ENCODE data around the gene PSIP1. TPM values are rescaled to one million over a fixed set of nuclear protein-coding genes. Genes with fewer than 3 reads are reported as not detected.
"Not testable (repeated sequence)": the region's sequence is repeated elsewhere in the genome, so short reads cannot be mapped to it uniquely, and the experiment has no call there.

Gene PSIP1
- 45.2 TPM for total RNA-seq

DNA sequence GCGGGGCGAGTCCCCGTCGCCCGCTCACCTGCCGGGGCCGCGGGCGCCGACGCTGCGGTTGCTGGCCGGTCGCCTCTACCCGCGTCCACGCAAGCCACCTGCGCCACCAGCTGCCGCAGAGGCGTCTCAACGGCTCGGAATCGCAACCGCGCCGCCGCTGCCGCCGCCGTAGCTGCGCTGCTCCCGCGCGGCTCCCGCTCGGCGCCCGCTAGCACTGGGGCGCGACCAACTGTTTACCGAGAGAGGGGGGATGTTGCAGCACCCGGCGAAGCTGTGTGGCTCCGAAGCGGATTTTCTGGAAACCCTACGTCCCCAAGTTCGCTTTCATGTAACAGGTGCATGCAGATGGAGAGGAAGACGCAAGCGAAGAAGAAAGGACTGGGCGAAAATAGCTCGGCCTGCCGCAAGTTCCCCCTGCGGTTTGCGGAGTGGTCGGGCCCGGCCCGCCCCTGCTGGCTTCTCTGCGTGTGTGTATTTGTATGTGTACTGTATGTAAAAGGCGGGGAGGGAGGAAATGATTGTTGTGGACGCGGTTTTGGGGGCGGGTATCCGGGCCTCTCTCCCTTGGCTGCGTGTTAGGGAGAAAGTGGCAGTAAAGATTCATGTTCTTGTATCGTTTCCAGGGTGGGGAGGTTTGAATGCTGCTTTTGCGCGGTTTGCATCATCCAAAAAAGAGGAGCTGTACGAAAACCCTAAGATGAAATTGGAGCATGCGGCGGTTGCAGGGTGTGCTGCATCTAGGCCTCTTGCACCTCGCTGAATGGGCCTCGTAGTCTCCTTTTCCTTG, at the start of gene PSIP1:
PSIP1 (minus strand) TSS at position 182 of the 787 bp plus-strand sequence. CDS start 782 bp downstream, outside the sequence.
- peak; percentile 90 for DNase-seq

DNA sequence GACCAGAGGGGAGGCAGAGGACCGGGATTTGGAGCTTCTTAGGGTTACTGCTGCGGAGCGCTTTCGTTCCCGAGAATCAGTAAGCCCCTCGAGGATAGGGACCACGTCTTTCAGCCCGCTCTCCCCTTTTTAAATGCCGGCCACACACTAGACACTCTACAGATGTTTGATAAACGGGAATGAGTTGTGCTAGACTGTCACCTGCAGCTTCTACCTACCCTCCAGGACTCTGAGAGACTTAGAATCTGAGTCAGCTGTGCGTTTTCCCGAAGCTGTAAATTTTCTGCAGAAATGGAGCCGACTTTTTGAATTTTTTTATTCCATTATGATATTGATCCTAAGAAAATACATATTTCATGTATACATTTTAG, 42.7 kb upstream of the PSIP1 start:
- no peak for DNase-seq

DNA sequence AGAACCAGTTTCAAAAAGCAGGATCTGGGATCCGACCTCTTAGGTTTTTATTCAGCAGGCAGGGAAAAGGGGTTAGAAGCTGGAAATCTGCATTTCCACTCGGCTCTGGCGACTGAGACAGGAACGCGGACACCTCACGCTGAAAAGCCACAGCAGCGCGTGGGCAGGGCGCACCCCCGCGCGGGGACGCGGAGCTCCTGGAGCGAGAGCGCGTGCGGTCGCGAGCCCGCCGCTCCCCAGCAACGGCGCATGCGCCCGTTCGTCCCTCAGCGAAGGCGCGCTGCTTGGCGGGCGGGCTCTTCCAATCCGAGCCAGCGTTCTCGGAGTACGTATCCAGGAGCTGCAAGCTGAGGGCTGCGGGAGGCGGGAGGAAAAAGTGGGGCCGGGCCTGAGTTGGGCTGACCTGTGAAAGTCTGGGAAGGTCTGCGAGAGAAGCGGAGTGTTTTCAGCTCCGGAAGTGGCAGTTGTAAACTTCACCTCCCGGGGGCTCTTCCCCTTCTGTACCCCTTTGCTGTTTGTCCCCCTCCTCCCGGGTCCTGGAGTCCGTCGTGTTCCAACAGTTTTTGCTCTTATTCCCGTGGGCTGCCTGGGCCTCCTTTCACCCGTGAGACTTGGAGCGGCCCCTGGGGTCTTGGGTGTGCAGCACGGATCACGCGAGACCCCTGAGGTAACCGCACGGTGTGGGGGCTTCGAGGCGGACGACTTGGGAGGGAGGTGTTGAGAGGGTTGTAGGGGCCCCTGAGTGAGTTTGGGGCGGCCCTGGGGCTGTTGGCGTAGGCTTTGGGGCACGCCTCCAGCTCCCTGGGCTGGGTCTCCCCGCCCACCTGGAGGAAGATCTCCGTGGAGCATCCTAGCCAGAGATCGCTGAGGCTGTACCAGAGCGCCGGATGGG, 42.1 kb upstream of the PSIP1 start, which contains the start of gene CCDC171:
CCDC171 (plus strand) TSS at position 408 of the 892 bp plus-strand sequence. CDS start 11,046 bp downstream, outside the sequence.
- peak; percentile 97 for DNase-seq

DNA sequence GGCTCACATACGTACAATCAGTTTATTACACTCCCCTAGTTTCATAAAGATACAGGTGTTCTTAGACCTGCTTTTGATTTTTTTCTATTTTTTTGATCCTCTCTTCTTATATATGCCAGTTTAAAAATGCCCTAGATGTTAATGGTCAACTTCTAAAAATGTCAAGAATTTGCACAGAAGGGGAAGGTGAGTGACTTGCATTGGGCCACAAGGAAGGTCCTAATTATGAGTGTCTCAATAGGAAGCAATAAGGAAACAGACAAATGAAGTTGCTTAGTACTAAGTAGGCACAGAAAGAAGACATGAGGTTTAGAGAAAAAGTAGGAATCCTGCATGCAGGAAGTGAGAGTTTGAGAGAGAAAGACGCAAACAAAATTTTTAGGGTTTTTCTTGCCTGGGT, 38.8 kb upstream of the PSIP1 start:
- DNase-seq: no peak

DNA sequence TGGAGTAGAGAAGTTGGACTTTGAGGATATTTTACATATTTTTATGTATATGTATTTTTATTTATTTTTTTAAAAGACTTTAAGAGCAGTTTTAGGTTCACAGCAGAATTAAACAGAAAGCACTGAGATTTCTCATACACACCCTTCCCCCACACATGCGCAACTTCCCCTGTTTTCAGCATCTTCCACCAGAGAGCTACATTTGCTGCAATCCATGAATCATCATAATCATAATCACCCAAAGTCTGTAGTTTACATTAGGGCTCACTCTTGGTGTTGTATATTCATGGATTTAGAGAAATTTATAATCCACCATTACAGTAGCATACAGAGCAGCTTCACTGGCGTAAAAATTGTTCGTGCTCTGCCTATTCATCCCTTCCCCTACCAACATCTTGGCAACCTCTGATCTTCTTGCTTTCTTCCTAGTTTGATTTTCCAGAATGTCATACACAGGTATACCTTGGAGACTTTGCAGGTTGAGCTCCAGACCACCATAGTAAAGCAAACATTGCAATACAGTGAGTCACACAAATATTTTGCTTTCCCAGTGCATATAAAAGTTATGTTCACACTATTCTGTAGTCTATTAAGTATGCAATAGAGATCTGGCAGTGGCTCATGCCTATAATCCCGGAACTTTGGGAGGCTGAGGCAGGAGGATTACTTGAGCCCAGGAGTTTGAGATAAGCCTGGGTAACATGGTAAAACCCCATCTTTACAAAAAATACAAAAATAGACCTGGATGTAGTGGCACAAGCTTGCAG, 32.5 kb upstream of the PSIP1 start:
- no peak for DNase-seq

DNA sequence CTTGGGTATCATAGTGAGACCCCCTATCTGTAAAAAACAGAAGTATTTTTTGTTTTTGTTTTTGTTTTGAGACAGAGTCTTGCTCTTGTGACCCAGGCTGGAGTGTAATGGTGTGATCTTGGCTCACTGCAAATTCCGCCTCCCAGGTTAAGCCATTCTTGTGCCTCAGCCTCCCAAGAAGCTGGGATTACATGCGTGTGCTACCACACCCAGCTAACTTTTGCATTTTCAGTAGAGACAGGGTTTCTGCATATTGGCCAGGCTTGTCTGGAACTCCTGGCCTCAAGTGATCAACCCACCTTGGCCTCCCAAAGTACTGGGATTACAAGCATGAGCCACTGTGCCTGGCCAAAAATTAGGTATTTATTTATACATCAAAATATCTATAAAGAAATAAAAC, 31.9 kb upstream of the PSIP1 start:
- no peak for DNase-seq

DNA sequence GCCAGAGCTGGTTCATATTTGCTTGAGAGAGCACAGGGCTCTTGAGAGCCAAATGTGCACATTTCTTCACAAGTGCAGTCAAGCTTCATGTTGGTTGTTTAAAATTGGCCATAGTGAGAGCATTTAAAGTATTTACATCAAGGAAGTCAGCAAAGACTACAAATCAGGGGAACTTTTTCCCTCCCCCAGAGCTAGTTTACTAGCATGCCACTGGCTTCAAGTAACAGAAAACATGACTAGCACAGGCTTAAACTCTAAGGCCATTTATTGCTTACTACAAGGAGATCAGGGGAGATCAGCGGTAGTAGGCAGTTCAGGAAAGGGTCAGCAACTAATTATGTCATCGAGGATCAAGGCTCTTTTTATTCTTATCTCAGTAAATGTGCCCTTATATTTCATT, 31.1 kb upstream of the PSIP1 start:
- no peak for DNase-seq

DNA sequence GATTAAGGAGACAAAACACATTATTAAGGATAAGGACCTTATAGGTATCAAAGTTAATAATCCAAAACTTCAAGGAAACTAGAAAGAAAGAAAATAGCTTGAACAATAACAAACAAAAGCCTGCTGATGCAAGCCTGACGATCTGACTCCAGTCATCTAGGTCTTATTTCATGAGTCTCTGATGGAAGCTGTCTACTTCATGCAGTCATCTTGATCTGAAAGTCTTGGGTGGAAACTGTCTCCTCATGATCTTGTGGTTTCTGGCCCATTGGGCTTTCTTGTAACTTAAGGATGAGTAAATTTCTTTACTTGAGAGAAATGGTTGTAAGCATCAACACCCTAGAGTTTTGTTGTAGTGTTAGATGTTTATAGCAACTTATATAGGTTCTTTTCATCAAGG, 20.6 kb upstream of the PSIP1 start:
- no peak for DNase-seq

DNA sequence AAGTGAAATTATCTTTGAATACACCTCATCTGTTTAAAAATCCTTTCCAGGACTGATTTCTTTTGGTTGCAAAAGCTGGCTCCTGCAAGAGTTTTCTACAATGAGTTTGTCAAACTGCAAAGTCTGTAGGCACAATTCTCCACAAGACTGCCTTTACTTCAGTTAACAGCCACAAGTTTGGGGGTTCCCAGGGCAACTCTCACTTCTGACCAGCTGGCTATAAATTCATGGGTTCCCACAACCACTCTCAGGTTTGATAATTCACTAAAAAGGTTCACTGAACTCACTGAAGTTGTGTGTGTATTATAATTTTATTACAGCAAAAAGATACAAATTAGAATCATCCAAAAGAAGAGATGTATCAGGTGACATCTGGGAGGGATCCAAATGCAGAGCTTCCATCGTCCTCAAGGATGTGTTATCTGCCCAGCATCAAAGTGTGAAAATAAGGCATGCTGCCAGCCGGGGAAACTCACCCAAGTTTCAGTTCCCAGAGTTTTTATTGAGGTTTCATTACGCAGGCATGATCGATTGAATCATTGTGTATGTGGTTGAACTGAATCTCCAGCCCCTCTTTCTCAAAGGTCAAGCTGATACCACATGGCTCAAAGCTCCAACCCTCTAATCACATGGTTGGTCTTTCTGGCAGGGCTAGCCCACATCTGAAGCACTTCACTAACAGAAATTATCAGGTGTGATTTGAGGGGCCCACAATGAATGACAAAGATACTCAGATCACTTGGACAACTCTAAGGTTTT, 19.0 kb upstream of the PSIP1 start:
- DNase-seq: no peak

DNA sequence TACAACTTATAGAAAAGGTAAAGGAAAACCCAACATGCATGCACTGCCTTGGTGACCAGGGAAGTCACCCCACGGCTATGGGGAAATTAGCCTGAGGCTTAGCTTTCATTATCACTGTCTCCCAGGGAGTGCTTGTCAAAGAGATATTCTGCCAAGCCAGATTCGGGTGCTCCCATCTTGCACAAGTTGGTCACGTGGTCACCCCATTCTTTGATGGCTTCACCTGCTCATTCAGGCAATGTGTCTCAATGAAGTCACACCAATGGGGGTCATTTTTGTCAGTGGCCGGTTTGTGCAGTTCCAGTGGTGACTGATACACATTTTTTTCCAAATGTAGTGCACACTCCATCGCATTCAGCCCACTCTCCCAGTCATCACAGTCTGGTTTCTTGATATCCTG, 16.3 kb upstream of the PSIP1 start:
- DNase-seq: not testable (repeated sequence)

DNA sequence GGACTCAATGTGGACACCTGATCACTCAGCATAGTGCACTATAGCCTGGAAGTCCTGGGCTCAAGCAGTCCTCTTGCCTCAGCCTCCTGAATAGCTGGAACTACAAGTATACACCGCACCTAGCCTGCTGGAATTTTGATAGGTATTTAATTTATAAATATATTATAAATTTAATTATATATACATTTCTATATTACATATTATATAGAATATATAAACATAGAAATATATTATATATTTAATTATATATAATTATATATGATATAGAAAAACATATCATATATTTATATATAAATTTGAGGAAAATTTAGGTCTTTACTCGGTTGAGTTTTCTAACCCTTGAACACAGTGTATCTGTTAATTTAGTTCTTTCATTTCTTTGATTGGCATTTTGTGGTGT, 15.2 kb upstream of the PSIP1 start:
- no peak for DNase-seq

DNA sequence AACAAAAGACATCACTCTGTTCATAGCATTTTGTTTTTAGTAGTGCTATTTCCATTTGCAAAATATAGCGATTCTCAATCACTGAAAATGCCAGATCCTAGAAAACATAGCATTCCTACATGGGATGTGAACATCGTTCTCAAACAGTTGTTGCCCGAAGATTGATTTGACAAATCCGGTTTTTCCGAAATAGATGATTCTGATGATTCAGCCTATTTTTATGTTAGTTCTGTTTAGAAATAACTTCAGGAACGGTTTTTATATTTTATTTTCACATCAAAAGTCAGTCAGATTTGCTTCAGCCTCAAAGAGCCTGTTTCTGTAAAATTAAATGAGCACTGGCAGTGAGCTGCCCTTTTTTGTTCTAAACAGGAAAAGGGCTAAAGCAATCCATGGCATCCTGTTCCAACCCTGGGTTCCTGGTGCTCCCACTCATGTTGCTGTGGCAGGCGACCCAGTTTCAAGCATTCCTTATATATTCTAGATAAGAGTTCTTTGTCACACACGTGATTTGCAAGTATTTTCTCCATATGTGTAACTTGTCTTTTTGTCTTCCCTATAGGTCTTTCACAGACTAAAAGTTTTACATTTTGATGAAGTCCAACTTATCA, 14.2 kb upstream of the PSIP1 start:
- no peak for DNase-seq

DNA sequence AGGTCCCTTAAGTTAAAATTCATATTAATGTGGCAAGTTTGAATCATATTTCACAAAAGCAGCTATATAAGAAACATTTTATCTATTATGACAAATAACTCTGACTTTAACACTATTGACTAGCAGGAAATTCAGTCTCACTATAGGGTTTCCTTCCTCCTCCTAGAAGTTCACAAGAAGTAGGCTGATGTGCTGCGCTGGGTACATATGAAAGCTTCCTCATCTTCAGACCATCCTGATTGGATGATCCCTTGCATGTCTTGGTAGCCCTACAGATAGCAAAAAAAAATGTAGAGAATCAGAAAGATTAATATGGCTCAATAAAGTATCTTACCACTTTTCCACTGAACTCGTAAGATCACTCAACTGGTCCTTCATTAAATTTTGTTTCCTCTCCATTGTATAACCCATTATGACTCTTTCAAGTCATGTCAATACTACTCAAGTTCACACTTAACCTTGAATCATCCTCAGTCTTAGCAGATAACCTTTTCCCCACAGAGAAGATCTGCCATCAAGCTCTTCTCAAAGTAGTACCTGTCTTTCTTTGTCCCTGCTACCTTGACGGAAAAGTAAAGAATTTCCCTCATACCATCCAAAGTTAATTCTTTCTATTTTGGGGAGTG, 11.5 kb upstream of the PSIP1 start:
- no peak for DNase-seq

DNA sequence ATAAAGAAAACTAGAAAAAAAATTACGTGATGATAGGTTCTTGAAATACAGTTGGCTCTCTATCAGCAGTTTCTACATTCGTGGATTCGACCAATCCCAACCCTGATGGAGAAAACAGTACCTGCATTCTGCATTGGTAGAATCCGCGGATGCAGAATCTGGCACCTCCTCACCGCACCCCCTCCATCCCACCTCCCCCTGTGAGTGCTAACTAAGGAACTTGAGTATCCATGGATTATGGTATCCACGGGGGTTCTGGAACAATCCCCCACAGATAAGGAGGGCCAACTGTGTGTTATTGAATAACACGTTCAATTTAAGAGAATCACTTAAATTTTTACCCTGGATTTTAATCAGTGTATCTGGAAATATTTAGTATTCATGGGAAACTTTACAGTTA, 10.5 kb upstream of the PSIP1 start:
- no peak for DNase-seq

DNA sequence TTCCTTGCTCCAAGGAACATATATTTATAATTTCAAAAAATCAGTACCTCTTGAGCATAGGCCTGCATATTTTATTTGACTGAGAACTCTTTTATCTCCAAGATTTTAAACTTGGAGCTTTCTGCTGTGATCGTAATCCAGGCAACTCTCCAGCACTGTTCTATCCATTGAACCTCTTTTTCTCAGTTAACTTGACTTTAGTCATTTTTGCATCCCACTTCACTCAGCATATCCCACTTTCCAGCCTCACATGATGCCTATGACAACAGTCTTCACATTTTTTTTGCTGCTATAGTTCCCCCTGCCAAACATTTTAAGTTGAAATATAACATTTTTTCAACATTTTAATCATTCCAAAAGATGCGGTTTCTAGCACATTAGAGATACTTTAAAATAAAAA, 9.1 kb upstream of the PSIP1 start:
- DNase-seq: no peak

DNA sequence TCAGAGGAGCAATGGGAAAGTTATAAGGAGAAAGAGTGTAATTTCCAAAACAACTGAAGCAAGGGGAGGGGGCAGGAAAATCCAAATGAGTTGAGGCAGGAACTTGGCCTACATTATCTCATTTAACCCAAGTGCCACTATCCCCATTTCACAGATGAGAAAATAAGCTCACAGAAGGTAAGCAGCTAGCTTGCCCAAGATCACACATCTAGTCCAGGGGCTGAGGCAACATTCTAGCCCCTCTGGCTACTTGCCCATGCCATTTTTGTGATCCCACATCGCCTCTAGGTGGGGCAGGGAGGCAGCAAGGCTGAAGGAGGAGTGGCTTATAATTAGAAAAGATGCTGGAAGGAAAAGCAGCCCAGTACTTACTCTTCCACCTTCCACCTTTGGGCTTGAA, 2.6 kb upstream of the PSIP1 start:
- no peak for DNase-seq

DNA sequence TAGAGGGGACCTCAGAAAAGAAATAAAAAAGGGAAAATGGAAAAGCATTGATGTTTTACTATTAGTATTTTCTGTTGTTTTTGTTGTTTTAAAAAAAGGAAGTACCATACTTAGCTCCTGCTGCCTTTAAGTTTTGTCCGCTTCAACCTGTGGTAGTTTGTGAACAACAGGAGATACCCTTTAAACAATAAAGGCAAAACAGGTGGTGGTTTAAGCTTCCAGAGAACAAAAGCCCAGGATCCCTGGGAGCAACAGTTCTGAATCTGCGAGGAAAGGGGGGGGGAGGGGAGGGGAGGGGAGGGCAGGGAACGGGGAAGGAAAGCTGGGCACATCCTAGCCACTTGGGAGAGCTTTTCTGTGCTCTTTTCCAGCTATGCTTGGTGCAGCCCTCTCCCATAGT, 2.1 kb upstream of the PSIP1 start:
- DNase-seq: no peak

DNA sequence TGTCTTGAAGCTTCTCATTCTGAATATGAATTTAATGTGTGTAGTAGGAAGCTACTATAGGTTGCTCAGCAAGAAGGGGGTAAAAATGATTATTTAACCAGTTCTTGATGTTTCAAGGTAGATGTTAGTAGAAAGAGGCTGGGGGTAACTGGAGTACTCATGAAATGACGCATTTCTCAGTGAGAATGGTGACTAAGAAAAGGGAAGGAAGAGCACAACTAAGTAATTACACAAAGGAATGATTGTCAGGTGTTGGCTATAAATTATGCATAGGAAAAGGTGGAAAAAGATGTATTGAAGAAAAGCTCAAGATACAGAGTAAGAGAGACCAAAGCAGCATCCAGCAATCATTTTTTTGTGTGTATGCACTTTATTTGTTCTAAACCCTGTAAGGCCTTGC, 1.4 kb upstream of the PSIP1 start:
- DNase-seq: no peak

DNA sequence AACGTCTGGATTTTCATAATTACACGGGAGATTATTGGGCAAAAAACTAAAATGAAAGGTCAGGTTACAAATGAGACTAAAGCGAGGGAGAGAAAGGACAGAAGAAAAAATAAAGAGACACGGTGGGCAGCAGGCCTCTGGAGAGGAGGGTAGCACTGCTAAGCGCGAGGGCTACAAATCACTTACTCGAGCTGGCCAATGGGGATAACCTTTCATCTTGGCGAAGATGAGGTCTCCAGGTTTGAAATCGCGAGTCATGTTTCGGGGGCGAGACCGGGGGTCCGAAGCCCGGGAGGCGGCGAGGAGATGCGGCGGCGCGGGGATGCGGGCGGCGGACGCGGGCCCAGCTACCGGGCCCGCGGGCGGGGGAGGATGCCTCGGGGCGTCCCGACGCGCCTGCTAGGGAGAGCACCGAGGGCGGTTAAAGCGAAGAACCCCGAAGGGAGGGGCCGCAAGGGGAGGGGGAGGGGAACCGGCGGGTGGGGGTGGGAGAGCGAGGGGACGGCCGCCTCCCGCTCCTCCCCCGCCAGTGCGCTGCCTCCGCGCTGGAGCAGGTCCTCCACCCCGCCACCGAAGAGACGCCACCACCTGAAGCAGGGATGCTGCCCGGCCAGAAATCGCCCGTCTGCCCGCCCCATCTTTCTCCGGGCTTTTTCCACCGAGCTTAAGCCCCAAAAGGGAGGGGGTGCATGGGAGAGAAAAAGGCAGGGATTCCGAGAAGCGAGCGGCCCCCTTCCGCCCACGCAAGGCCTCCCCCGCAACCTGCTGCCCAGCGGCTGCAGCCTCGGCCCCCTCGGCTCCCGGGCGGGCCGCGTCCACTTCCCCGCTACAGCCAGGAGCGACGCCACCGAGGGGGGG, 610 bp downstream of the PSIP1 start:
- DNase-seq: no peak

DNA sequence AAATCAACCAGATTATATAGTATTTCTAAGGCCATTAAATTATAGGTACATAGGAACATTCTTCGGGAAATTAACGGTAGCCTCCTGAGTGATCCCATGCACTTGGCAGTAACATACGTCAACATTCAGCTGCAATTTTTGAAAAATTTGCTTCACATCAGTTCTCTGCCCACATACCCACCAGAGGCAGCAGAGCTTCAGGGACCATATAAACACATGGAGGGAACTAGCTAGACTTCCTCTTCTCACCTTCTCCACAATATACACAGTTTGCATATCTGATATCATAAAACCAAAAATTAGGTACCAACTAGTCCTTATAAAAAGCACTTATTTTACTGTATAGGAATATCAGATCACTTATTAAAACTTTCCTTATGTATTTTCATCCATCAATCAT, 4.8 kb downstream of the PSIP1 start:
- DNase-seq: no peak

Measured in skin of body (tissue), 2 donors.